ENCODE data around the gene PHC2.

The PHC2 gene

DNA sequence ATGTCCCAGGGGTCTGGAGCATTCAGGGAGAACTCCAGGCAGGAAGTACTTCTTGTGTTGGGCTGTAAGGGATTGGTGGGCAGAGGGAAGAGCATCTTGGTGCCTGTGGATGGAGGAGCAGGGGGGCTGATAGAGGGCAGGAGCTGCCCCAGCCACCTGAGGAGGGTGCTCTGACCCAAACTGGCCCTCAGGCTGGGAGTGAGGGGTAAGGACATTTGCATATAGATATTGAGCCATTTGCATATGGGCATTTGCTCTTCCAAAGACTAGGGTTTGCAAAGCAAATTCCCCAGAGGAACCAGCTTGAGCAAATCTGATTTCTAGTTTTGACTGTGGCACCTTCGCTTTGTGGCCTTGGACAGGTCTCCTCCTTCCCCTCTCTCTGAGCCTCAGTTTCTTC is 156.4 kb downstream of the PHC2 start:
- TF ChIP-seq, protein P1, sequence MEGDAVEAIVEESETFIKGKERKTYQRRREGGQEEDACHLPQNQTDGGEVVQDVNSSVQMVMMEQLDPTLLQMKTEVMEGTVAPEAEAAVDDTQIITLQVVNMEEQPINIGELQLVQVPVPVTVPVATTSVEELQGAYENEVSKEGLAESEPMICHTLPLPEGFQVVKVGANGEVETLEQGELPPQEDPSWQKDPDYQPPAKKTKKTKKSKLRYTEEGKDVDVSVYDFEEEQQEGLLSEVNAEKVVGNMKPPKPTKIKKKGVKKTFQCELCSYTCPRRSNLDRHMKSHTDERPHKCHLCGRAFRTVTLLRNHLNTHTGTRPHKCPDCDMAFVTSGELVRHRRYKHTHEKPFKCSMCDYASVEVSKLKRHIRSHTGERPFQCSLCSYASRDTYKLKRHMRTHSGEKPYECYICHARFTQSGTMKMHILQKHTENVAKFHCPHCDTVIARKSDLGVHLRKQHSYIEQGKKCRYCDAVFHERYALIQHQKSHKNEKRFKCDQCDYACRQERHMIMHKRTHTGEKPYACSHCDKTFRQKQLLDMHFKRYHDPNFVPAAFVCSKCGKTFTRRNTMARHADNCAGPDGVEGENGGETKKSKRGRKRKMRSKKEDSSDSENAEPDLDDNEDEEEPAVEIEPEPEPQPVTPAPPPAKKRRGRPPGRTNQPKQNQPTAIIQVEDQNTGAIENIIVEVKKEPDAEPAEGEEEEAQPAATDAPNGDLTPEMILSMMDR (IDR thresholded peaks at IDR 0.05), result no peak
- Histone ChIP-seq H3K9ac (no peak overlapping the region), H2AFZ (no peak overlapping the region), H3K4me1 (no peaks in the 10 kb centered on the region), H3K79me2 (peaks cover 12% of the 10 kb centered on the region), H3K4me3 (ENCODE audit: low read depth, low read length) (no peak overlapping the region), H3K4me2 (ENCODE audit: low read length) (no peak overlapping the region), H3K27me3 (ENCODE audit: control insufficient read depth, insufficient read depth, low read length) (no peaks in the 10 kb centered on the region), H3K9me3 (ENCODE audit: control insufficient read depth, low read length) (no peaks in the 10 kb centered on the region), H3K27ac (no peak overlapping the region), H3K36me3 (ENCODE audit: control insufficient read depth, insufficient read depth, low read length) (no peaks in the 10 kb centered on the region)

DNA sequence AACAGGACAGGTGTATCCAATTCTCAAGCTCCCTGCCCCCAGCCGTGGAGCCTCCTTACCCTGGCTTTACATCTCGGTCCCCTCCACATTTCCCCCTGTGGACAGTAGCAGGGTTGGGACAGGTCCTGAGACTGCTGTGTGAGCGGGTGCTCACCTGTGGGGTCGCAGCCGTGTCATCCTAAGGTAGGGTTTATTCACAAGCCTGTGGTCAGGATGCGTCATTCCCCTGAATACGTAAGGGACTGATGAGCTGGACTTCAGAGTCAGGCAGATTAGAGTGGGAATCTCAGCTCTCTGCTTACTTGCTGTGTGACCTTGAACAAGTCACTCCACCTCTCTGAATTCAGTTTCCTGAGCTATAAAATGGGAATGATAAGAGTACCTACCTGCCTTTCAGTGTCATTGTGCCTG is 156.9 kb downstream of the PHC2 start:
- no peaks in the 10 kb centered on the region for H3K36me3 ChIP-seq (ENCODE audit: control insufficient read depth, insufficient read depth, low read length)
- H3K27me3 ChIP-seq (ENCODE audit: control insufficient read depth, insufficient read depth, low read length), result no peaks in the 10 kb centered on the region
- no peaks in the 10 kb centered on the region for H3K4me1 ChIP-seq
- no peak overlapping the region for H3K4me3 ChIP-seq (ENCODE audit: low read depth, low read length)
- no peak overlapping the region for H3K9ac ChIP-seq
- H3K79me2 ChIP-seq, result peaks cover 17% of the 10 kb centered on the region
- H2AFZ ChIP-seq, result no peak overlapping the region
- H3K27ac ChIP-seq, result no peak overlapping the region
- TF ChIP-seq, protein P1 (IDR thresholded peaks at IDR 0.05), result no peak
- H3K9me3 ChIP-seq (ENCODE audit: control insufficient read depth, low read length), result no peaks in the 10 kb centered on the region
- H3K4me2 ChIP-seq (ENCODE audit: low read length), result no peak overlapping the region

All from parathyroid adenoma (tissue), 2 donors.